ENCODE results near the gene ZNF791. TPM values are rescaled to one million over a fixed set of nuclear protein-coding genes. Genes with fewer than 3 reads are reported as not detected.

The ZNF791 gene
- total and polyA plus RNA-seq, 2 of the 13 experiments (the other 11 are each of a cell fraction or from before 2014, with no cell fraction given), result 12.8 to 17.4 TPM

DNA sequence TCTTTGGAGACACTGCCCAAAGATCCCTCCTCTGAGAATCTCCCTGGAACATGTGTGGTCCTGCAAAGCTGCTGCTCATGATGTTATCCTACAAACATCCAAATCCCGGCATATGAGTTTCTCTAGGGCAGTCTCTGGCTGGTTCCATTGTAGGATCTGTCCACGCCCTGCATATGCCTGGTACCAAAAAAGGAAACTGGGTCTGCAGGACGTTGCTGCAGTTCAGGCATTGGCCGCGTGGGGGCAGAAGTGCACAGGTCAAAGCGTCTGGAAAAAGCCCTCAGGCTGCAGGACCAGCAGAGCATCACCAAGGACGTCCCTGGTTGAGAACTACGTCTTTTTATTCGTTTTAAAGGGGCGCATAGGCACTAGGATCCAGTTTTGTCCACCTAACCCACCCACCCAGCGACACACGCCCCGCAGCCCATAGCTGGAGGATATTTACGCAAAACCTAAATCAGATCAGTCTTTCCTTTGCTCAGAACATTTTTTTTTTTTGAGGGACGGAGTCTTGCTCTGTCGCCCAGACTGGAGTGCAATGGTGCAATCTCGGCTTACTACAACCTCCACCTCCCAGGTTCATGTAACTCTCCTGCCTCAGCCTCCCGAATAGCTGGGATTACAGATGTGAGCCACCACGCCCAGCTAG is 46.6 kb upstream of the ZNF791 start (continued):
- TF ChIP-seq, protein P1, sequence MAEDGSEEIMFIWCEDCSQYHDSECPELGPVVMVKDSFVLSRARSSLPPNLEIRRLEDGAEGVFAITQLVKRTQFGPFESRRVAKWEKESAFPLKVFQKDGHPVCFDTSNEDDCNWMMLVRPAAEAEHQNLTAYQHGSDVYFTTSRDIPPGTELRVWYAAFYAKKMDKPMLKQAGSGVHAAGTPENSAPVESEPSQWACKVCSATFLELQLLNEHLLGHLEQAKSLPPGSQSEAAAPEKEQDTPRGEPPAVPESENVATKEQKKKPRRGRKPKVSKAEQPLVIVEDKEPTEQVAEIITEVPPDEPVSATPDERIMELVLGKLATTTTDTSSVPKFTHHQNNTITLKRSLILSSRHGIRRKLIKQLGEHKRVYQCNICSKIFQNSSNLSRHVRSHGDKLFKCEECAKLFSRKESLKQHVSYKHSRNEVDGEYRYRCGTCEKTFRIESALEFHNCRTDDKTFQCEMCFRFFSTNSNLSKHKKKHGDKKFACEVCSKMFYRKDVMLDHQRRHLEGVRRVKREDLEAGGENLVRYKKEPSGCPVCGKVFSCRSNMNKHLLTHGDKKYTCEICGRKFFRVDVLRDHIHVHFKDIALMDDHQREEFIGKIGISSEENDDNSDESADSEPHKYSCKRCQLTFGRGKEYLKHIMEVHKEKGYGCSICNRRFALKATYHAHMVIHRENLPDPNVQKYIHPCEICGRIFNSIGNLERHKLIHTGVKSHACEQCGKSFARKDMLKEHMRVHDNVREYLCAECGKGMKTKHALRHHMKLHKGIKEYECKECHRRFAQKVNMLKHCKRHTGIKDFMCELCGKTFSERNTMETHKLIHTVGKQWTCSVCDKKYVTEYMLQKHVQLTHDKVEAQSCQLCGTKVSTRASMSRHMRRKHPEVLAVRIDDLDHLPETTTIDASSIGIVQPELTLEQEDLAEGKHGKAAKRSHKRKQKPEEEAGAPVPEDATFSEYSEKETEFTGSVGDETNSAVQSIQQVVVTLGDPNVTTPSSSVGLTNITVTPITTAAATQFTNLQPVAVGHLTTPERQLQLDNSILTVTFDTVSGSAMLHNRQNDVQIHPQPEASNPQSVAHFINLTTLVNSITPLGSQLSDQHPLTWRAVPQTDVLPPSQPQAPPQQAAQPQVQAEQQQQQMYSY (CRISPR knock-in tag; IDR thresholded peaks at IDR 0.05), result no peak
- TF ChIP-seq ZNF44 (CRISPR knock-in tag; IDR thresholded peaks at IDR 0.05) (no peak), ZNF652 (CRISPR knock-in tag; IDR thresholded peaks at IDR 0.05; ENCODE audit: borderline replicate concordance, low read depth) (no peak), PRPF4 (IDR thresholded peaks at IDR 0.05; ENCODE audit: low read depth, low read length, poor library complexity, severe bottlenecking) (no peak), ZMAT3 (CRISPR knock-in tag; conservative IDR thresholded peaks at IDR 0.05) (no peak), FOXM1 (CRISPR knock-in tag; IDR thresholded peaks at IDR 0.05) (no peak), NR2F2 (IDR thresholded peaks at IDR 0.05; ENCODE audit: borderline replicate concordance, low read depth) (no peak), ZNF83 (CRISPR knock-in tag; IDR thresholded peaks at IDR 0.05; ENCODE audit: borderline replicate concordance) (no peak), ZNF788 (CRISPR knock-in tag; IDR thresholded peaks at IDR 0.05; ENCODE audit: borderline replicate concordance) (peak; percentile 21; the same call in 1 of the 2 replicates), EED (CRISPR knock-in tag; IDR thresholded peaks at IDR 0.05) (no peak), ZBTB8A (CRISPR knock-in tag; IDR thresholded peaks at IDR 0.05; ENCODE audit: borderline replicate concordance, low read depth) (no peak)
- TF ChIP-seq, protein P2, sequence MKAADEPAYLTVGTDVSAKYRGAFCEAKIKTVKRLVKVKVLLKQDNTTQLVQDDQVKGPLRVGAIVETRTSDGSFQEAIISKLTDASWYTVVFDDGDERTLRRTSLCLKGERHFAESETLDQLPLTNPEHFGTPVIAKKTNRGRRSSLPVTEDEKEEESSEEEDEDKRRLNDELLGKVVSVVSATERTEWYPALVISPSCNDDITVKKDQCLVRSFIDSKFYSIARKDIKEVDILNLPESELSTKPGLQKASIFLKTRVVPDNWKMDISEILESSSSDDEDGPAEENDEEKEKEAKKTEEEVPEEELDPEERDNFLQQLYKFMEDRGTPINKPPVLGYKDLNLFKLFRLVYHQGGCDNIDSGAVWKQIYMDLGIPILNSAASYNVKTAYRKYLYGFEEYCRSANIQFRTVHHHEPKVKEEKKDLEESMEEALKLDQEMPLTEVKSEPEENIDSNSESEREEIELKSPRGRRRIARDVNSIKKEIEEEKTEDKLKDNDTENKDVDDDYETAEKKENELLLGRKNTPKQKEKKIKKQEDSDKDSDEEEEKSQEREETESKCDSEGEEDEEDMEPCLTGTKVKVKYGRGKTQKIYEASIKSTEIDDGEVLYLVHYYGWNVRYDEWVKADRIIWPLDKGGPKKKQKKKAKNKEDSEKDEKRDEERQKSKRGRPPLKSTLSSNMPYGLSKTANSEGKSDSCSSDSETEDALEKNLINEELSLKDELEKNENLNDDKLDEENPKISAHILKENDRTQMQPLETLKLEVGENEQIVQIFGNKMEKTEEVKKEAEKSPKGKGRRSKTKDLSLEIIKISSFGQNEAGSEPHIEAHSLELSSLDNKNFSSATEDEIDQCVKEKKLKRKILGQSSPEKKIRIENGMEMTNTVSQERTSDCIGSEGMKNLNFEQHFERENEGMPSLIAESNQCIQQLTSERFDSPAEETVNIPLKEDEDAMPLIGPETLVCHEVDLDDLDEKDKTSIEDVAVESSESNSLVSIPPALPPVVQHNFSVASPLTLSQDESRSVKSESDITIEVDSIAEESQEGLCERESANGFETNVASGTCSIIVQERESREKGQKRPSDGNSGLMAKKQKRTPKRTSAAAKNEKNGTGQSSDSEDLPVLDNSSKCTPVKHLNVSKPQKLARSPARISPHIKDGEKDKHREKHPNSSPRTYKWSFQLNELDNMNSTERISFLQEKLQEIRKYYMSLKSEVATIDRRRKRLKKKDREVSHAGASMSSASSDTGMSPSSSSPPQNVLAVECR (CRISPR knock-in tag; IDR thresholded peaks at IDR 0.05; ENCODE audit: borderline replicate concordance), result peak; percentile 24; the same call in 1 of the 2 replicates
- TF ChIP-seq, protein P3, sequence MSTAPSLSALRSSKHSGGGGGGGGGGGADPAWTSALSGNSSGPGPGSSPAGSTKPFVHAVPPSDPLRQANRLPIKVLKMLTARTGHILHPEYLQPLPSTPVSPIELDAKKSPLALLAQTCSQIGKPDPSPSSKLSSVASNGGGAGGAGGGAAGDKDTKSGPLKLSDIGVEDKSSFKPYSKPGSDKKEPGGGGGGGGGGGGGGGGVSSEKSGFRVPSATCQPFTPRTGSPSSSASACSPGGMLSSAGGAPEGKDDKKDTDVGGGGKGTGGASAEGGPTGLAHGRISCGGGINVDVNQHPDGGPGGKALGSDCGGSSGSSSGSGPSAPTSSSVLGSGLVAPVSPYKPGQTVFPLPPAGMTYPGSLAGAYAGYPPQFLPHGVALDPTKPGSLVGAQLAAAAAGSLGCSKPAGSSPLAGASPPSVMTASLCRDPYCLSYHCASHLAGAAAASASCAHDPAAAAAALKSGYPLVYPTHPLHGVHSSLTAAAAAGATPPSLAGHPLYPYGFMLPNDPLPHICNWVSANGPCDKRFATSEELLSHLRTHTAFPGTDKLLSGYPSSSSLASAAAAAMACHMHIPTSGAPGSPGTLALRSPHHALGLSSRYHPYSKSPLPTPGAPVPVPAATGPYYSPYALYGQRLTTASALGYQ (CRISPR knock-in tag; IDR thresholded peaks at IDR 0.05), result no peak
- TF ChIP-seq, protein P4, sequence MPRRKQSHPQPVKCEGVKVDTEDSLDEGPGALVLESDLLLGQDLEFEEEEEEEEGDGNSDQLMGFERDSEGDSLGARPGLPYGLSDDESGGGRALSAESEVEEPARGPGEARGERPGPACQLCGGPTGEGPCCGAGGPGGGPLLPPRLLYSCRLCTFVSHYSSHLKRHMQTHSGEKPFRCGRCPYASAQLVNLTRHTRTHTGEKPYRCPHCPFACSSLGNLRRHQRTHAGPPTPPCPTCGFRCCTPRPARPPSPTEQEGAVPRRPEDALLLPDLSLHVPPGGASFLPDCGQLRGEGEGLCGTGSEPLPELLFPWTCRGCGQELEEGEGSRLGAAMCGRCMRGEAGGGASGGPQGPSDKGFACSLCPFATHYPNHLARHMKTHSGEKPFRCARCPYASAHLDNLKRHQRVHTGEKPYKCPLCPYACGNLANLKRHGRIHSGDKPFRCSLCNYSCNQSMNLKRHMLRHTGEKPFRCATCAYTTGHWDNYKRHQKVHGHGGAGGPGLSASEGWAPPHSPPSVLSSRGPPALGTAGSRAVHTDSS (CRISPR knock-in tag; conservative IDR thresholded peaks at IDR 0.05), result no peak
- TF ChIP-seq, protein P5, sequence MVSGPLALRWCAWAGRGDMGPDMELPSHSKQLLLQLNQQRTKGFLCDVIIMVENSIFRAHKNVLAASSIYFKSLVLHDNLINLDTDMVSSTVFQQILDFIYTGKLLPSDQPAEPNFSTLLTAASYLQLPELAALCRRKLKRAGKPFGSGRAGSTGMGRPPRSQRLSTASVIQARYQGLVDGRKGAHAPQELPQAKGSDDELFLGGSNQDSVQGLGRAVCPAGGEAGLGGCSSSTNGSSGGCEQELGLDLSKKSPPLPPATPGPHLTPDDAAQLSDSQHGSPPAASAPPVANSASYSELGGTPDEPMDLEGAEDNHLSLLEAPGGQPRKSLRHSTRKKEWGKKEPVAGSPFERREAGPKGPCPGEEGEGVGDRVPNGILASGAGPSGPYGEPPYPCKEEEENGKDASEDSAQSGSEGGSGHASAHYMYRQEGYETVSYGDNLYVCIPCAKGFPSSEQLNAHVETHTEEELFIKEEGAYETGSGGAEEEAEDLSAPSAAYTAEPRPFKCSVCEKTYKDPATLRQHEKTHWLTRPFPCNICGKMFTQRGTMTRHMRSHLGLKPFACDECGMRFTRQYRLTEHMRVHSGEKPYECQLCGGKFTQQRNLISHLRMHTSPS (CRISPR knock-in tag; IDR thresholded peaks at IDR 0.05; ENCODE audit: low read depth), result no peak
